ENCODE measurements around the gene ADGRD2. TPM values are rescaled to one million over a fixed set of nuclear protein-coding genes. Genes with fewer than 3 reads are reported as not detected.

Gene ADGRD2
- total and polyA plus RNA-seq, 2 of the 13 experiments (the other 11 are each of a cell fraction or from before 2014, with no cell fraction given): not detected

DNA sequence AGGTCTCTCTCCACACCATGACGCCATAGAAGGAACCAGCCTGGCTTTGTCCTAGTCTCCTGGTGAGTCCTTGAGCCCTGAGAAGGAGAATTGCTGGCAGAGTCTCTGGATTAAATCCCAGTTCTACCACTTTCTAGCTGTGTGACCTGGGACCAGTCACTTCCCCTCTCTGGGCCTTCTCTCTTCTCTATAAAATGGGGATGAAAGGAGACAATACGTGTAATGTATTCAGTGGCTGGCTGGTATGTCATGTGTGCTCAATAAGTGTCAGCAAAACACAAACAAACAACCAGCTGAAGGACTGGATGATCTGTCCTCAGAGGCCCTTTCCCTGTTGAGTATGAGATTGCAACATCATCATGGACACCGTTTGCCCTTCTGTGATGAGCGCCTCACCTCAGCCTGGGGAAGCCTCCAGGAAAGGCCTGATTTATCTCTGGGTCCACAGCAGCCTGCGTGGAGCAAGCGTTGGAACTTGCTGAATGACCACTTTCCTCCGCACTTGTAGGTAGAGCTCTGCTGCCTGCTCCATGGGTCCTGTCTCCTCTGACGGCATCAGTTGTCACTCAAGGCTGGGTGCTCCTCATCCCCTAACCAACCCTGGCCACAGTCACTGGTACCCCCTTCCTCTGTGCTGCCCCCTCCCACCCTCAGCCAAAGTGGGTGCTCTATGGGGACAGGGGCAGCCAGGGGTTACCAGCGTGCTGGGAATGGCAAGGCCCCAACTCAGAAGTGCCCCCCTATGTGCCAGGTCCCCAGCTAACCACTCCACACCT, 60.6 kb downstream of the ADGRD2 start (continued):
- TF ChIP-seq, protein P1, sequence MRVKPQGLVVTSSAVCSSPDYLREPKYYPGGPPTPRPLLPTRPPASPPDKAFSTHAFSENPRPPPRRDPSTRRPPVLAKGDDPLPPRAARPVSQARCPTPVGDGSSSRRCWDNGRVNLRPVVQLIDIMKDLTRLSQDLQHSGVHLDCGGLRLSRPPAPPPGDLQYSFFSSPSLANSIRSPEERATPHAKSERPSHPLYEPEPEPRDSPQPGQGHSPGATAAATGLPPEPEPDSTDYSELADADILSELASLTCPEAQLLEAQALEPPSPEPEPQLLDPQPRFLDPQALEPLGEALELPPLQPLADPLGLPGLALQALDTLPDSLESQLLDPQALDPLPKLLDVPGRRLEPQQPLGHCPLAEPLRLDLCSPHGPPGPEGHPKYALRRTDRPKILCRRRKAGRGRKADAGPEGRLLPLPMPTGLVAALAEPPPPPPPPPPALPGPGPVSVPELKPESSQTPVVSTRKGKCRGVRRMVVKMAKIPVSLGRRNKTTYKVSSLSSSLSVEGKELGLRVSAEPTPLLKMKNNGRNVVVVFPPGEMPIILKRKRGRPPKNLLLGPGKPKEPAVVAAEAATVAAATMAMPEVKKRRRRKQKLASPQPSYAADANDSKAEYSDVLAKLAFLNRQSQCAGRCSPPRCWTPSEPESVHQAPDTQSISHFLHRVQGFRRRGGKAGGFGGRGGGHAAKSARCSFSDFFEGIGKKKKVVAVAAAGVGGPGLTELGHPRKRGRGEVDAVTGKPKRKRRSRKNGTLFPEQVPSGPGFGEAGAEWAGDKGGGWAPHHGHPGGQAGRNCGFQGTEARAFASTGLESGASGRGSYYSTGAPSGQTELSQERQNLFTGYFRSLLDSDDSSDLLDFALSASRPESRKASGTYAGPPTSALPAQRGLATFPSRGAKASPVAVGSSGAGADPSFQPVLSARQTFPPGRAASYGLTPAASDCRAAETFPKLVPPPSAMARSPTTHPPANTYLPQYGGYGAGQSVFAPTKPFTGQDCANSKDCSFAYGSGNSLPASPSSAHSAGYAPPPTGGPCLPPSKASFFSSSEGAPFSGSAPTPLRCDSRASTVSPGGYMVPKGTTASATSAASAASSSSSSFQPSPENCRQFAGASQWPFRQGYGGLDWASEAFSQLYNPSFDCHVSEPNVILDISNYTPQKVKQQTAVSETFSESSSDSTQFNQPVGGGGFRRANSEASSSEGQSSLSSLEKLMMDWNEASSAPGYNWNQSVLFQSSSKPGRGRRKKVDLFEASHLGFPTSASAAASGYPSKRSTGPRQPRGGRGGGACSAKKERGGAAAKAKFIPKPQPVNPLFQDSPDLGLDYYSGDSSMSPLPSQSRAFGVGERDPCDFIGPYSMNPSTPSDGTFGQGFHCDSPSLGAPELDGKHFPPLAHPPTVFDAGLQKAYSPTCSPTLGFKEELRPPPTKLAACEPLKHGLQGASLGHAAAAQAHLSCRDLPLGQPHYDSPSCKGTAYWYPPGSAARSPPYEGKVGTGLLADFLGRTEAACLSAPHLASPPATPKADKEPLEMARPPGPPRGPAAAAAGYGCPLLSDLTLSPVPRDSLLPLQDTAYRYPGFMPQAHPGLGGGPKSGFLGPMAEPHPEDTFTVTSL (CRISPR knock-in tag; IDR thresholded peaks at IDR 0.05; ENCODE audit: borderline replicate concordance): no peak
- TF ChIP-seq ADNP (CRISPR knock-in tag; IDR thresholded peaks at IDR 0.05) (no peak), TMF1 (CRISPR knock-in tag; IDR thresholded peaks at IDR 0.05; ENCODE audit: low read depth) (no peak), DNMT1 (CRISPR knock-in tag; IDR thresholded peaks at IDR 0.05) (no peak), ZSCAN22 (CRISPR knock-in tag; IDR thresholded peaks at IDR 0.05) (no peak), SALL2 (CRISPR knock-in tag; IDR thresholded peaks at IDR 0.05) (peak; percentile 71; the same call in 1 of the 2 replicates), DPF2 (CRISPR knock-in tag; IDR thresholded peaks at IDR 0.05; ENCODE audit: borderline replicate concordance, low read depth) (no peak; the same call in 1 of the 2 replicates), PHF8 (CRISPR knock-in tag; IDR thresholded peaks at IDR 0.05) (no peak), ZNF816 (CRISPR knock-in tag; IDR thresholded peaks at IDR 0.05; ENCODE audit: borderline replicate concordance) (no peak), KLF15 (CRISPR knock-in tag; IDR thresholded peaks at IDR 0.05; ENCODE audit: borderline replicate concordance) (no peak), ZFP62 (CRISPR knock-in tag; IDR thresholded peaks at IDR 0.05) (no peak), KLF13 (CRISPR knock-in tag; IDR thresholded peaks at IDR 0.05) (no peak), NKX3-1 (CRISPR knock-in tag; IDR thresholded peaks at IDR 0.05) (no peak), ZNF563 (CRISPR knock-in tag; IDR thresholded peaks at IDR 0.05) (no peak), NCOA2 (CRISPR knock-in tag; IDR thresholded peaks at IDR 0.05) (peak; percentile 64), ZNF367 (CRISPR knock-in tag; IDR thresholded peaks at IDR 0.05; ENCODE audit: borderline replicate concordance) (no peak), NFE2 (CRISPR knock-in tag; IDR thresholded peaks at IDR 0.05) (no peak), ZNF224 (CRISPR knock-in tag; IDR thresholded peaks at IDR 0.05) (no peak)
- TF ChIP-seq, protein P2, sequence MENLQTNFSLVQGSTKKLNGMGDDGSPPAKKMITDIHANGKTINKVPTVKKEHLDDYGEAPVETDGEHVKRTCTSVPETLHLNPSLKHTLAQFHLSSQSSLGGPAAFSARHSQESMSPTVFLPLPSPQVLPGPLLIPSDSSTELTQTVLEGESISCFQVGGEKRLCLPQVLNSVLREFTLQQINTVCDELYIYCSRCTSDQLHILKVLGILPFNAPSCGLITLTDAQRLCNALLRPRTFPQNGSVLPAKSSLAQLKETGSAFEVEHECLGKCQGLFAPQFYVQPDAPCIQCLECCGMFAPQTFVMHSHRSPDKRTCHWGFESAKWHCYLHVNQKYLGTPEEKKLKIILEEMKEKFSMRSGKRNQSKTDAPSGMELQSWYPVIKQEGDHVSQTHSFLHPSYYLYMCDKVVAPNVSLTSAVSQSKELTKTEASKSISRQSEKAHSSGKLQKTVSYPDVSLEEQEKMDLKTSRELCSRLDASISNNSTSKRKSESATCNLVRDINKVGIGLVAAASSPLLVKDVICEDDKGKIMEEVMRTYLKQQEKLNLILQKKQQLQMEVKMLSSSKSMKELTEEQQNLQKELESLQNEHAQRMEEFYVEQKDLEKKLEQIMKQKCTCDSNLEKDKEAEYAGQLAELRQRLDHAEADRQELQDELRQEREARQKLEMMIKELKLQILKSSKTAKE (CRISPR knock-in tag; IDR thresholded peaks at IDR 0.05; ENCODE audit: borderline replicate concordance): peak; percentile 56; the same call in 1 of the 2 replicates
- TF ChIP-seq, protein P3, sequence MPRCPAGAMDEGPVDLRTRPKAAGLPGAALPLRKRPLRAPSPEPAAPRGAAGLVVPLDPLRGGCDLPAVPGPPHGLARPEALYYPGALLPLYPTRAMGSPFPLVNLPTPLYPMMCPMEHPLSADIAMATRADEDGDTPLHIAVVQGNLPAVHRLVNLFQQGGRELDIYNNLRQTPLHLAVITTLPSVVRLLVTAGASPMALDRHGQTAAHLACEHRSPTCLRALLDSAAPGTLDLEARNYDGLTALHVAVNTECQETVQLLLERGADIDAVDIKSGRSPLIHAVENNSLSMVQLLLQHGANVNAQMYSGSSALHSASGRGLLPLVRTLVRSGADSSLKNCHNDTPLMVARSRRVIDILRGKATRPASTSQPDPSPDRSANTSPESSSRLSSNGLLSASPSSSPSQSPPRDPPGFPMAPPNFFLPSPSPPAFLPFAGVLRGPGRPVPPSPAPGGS (CRISPR knock-in tag; IDR thresholded peaks at IDR 0.05): no peak
- TF ChIP-seq, protein P4, sequence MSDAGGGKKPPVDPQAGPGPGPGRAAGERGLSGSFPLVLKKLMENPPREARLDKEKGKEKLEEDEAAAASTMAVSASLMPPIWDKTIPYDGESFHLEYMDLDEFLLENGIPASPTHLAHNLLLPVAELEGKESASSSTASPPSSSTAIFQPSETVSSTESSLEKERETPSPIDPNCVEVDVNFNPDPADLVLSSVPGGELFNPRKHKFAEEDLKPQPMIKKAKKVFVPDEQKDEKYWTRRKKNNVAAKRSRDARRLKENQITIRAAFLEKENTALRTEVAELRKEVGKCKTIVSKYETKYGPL (CRISPR knock-in tag; IDR thresholded peaks at IDR 0.05): no peak

All from HepG2 (cell line).